NCI-H345 (cell line): Measurements from ENCODE around the gene FATE1.

Experiments
- DNase-seq: peaks from one replicate; lab custom pipeline; 2025; lab: John Stamatoyannopoulos, UW

Gene FATE1

GRCh38 chrX:151704041-151704663 is 11.7 kb upstream of the FATE1 start:
- DNase-seq = no peak

GRCh38 chrX:151708821-151709220 is 7.0 kb upstream of the FATE1 start:
- no peak for DNase-seq

GRCh38 chrX:151710457-151710856 is 5.4 kb upstream of the FATE1 start:
- DNase-seq = no peak

GRCh38 chrX:151711154-151711553 is 4.7 kb upstream of the FATE1 start:
- DNase-seq = no peak

GRCh38 chrX:151711787-151712186 is 4.0 kb upstream of the FATE1 start:
- no peak for DNase-seq

- DNase-seq = no peak
Observed at GRCh38 chrX:151712253-151712652, 3.6 kb upstream of the FATE1 start.

GRCh38 chrX:151713849-151714248 is 2.0 kb upstream of the FATE1 start:
- DNase-seq = no peak

- no peak for DNase-seq
Observed at GRCh38 chrX:151714362-151714761, 1.5 kb upstream of the FATE1 start.

GRCh38 chrX:151722241-151722846 is 6.5 kb downstream of the FATE1 start:
- DNase-seq = no peak

- no peak for DNase-seq
Observed at GRCh38 chrX:151723156-151723760, 7.4 kb downstream of the FATE1 start.

GRCh38 chrX:151724563-151725337 is 8.9 kb downstream of the FATE1 start:
- no peak for DNase-seq

GRCh38 chrX:151725338-151725614 is 9.4 kb downstream of the FATE1 start:
- no peak for DNase-seq

GRCh38 chrX:151726751-151727150 is 10.9 kb downstream of the FATE1 start:
- no peak for DNase-seq

GRCh38 chrX:151727346-151727745 is 11.5 kb downstream of the FATE1 start:
- DNase-seq = no peak

GRCh38 chrX:151729056-151729725 is 13.4 kb downstream of the FATE1 start:
- DNase-seq = no peak

GRCh38 chrX:151734446-151734845 is 18.6 kb downstream of the FATE1 start, which contains the start of gene CNGA2:
TSS of gene CNGA2 (plus strand) at chrX:151734746. CDS start at chrX:151738484, 3,738 bp downstream.
- DNase-seq = no peak

- DNase-seq = no peak
Observed at GRCh38 chrX:151735219-151735618, 19.4 kb downstream of the FATE1 start.

GRCh38 chrX:151736685-151737084 is 20.9 kb downstream of the FATE1 start:
- DNase-seq = no peak

GRCh38 chrX:151737494-151737893 is 21.7 kb downstream of the FATE1 start:
- DNase-seq = no peak

GRCh38 chrX:151738751-151739150 is 22.9 kb downstream of the FATE1 start:
- no peak for DNase-seq

GRCh38 chrX:151741606-151742005 is 25.8 kb downstream of the FATE1 start:
- no peak for DNase-seq

- DNase-seq = no peak
Observed at GRCh38 chrX:151742311-151742710, 26.5 kb downstream of the FATE1 start.
